Measurements from ENCODE around the gene SMIM1. TPM values are rescaled to one million over a fixed set of nuclear protein-coding genes. Genes with fewer than 3 reads are reported as not detected.
A peak's percentile ranks its signal among the peaks of the same experiment; 100 is the strongest.

The SMIM1 gene
- total and polyA plus RNA-seq, 2 of the 4 experiments (the other 2 are of a cell fraction): 0.90 to 3.4 TPM

DNA sequence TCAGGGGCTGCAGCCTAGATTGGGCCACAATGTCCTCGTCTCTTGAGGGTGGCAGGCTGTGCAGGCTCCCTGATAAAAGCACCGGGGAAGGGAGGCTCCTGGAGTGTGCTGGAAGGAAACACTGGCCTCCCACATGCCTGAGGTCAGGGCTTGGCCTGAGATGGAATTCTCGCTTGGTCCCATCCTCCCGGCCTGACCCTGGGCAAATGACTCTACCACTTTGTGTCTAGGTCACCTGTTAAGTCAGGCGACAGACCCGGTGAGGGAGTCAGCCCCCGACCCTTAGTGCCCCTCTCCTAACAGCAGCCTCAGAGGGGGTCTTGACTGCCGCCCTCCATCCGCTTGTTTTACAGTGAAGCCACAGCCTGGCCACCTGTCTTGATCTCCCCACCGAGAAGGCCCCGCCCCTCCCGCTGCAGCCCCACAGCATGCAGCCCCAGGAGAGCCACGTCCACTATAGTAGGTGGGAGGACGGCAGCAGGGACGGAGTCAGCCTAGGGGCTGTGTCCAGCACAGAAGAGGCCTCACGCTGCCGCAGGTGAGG is 2.5 kb downstream of the SMIM1 start:
- DNase-seq (no peak), ATAC-seq (ENCODE audit: low read depth) (peak; percentile 6)
- Histone ChIP-seq H3K9me3 (ENCODE audit: control insufficient read depth, insufficient read depth, low read length) (no peaks in the 10 kb centered on the region), H3K4me3 (ENCODE audit: insufficient read depth, low read depth, low read length) (no peak overlapping the region), H2BK5ac (ENCODE audit: low read depth, low read length, poor library complexity, severe bottlenecking) (no peak overlapping the region), H3K27me3 (ENCODE audit: control insufficient read depth, insufficient read depth, low read length) (no peaks in the 10 kb centered on the region), H3K27ac (ENCODE audit: insufficient read depth, low read length) (no peak overlapping the region), H4K8ac (ENCODE audit: low read depth in 2 of 2, low read length in 2 of 2) (no peak overlapping the region; a peak in 2 of 4 replicates), H3K56ac (ENCODE audit: extremely low read depth, insufficient read depth, low read length) (no peak overlapping the region), H2BK120ac (ENCODE audit: low read depth, low read length) (no peak overlapping the region), H3K4ac (ENCODE audit: low read depth, low read length) (no peak overlapping the region), H3K79me1 (ENCODE audit: low read depth in 1 of 2, low read length in 2 of 2) (no peaks in the 10 kb centered on the region), H3K18ac (ENCODE audit: low read depth, low read length) (no peak overlapping the region), H3K23ac (ENCODE audit: low read depth, low read length) (no peak overlapping the region), H3K9ac (ENCODE audit: low read depth, low read length) (no peak overlapping the region), H3K14ac (replicated peaks; ENCODE audit: low read depth, low read length) (no peak overlapping the region), H4K91ac (ENCODE audit: insufficient read depth, low read depth, low read length) (no peak overlapping the region), H2AK9ac (replicated peaks; ENCODE audit: low read depth, low read length, poor library complexity) (peak overlapping the region; percentile 52), H2AFZ (replicated peaks; ENCODE audit: low read length, poor library complexity) (peak overlapping the region; percentile 89), H3K4me2 (ENCODE audit: low read depth, low read length) (0 out of 2 replicates have a peak overlapping the region, but pooled peaks have one; percentile 29), H4K5ac (ENCODE audit: low read depth, low read length) (no peak overlapping the region), H2BK15ac (ENCODE audit: low read depth, low read length) (no peak overlapping the region), H3K9me1 (ENCODE audit: insufficient read depth, low read length) (peaks cover 4% of the 10 kb centered on the region; the same call in 1 of the 2 replicates), H2BK20ac (ENCODE audit: low read depth, low read length) (no peak overlapping the region), H3K36me3 (ENCODE audit: control insufficient read depth, insufficient read depth, low read length) (peaks cover 11% of the 10 kb centered on the region), H2AK5ac (ENCODE audit: low read depth, low read length) (no peak overlapping the region), H4K20me1 (ENCODE audit: insufficient read depth, low read length) (no peaks in the 10 kb centered on the region), H3K4me1 (ENCODE audit: control insufficient read depth, insufficient read depth, low read length) (peaks cover 18% of the 10 kb centered on the region)
- ChIA-PET CTCF (interaction anchor here (1.2 kb wide), 1 partner anchor 79 kb away, joined by 3 read pairs; no protein-coding TSS in a partner anchor), POLR2A (ENCODE audit: unreplicated experiment) (no interaction called here)
- BruUV-seq (replicated peaks): no TSS peak
- WGBS, 2 experiments (ENCODE audit: extremely low coverage in 2 of 2, insufficient read length in 1 of 2): 53% methylated on average over 3 of the region's 17 CpGs; no CpG with 5 or more reads in 1 of the 2 experiments
- intact Hi-C loops (cut with micrococcal nuclease): no loop called here
- dilution Hi-C loops (cut with HindIII; ENCODE audit: low sequenced_read_pairs, unreplicated experiment): no loop called here
- TF ChIP-seq BHLHE40 (IDR thresholded peaks at IDR 0.05; ENCODE audit: low read depth, low read length): no peak
- TF ChIP-seq, protein P1, sequence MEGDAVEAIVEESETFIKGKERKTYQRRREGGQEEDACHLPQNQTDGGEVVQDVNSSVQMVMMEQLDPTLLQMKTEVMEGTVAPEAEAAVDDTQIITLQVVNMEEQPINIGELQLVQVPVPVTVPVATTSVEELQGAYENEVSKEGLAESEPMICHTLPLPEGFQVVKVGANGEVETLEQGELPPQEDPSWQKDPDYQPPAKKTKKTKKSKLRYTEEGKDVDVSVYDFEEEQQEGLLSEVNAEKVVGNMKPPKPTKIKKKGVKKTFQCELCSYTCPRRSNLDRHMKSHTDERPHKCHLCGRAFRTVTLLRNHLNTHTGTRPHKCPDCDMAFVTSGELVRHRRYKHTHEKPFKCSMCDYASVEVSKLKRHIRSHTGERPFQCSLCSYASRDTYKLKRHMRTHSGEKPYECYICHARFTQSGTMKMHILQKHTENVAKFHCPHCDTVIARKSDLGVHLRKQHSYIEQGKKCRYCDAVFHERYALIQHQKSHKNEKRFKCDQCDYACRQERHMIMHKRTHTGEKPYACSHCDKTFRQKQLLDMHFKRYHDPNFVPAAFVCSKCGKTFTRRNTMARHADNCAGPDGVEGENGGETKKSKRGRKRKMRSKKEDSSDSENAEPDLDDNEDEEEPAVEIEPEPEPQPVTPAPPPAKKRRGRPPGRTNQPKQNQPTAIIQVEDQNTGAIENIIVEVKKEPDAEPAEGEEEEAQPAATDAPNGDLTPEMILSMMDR (conservative IDR thresholded peaks at IDR 0.05; ENCODE audit: low read depth, low read length): no peak
- in situ Hi-C loops (cut with MboI; ENCODE audit: low sequenced_read_pairs): no loop called here
